Activated CD4-positive, alpha-beta T cell treated with anti-CD3 and anti-CD28 coated beads for 4 hours (primary cell): Measurements from ENCODE around the gene SURF2.

Experiments used
- DNase-seq, 2 donors: peaks; one replicate each; pipeline ENCODE4 v3.0.0-alpha.2; 2020

SURF2 gene

DNA sequence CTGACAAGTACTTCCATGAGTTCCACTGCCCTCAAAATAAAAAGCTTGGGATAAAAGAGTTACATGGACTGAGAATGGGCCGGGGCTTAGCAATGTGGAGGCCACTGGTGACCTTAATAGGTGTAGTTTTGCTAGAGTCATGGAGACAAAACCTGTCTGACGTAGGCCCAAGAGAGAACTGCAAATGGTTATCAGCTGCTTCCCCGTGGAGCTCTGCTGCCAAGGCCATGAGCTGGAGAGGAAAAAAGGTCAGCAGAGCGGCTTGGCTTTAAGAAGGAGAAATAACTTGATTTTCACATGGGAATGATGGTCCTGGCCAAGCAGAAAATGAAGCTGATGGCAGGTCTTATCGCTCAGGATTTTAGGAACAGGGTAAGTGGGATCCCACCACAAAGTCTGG is 16.7 kb upstream of the SURF2 start:
- no peak for DNase-seq

DNA sequence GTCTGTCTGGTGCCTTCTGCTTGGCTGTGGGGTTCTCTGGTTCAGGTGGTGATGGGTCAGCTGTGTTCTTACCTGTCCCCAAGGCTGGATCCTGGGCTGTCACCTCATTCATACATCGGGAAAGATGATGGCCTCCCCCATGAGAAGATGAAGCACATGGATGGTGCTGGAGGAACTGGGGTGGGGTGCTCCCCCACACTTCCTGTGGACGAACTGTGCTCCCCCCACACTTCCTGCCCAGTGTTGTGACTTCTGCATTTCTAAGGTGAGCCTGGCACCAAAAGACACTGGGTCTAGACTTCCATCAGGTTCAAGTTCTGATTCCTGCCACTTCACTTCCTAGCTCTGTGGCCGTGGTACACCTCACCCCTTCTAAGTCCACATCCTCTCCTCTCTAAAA is 16.1 kb upstream of the SURF2 start:
- no peak for DNase-seq

DNA sequence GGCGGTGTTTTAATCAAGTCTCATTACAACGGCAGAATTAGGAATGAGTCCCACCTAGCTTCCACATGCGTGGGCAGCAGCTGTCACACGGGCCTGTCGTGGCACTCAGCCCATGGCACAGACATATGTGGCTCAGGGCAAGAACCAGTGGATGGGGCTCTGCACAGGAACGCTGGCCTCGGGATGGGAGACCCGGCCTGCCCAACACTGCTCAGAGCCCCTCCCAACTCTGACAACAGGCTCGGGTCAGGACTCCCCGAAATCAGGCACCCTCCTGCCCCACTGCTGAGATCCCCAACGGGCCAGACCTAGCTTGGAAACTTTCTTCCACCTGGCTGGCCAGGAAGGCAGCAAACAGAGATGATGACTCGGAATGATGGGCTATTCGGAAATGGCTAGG is 15.4 kb upstream of the SURF2 start:
- DNase-seq, result no peak

DNA sequence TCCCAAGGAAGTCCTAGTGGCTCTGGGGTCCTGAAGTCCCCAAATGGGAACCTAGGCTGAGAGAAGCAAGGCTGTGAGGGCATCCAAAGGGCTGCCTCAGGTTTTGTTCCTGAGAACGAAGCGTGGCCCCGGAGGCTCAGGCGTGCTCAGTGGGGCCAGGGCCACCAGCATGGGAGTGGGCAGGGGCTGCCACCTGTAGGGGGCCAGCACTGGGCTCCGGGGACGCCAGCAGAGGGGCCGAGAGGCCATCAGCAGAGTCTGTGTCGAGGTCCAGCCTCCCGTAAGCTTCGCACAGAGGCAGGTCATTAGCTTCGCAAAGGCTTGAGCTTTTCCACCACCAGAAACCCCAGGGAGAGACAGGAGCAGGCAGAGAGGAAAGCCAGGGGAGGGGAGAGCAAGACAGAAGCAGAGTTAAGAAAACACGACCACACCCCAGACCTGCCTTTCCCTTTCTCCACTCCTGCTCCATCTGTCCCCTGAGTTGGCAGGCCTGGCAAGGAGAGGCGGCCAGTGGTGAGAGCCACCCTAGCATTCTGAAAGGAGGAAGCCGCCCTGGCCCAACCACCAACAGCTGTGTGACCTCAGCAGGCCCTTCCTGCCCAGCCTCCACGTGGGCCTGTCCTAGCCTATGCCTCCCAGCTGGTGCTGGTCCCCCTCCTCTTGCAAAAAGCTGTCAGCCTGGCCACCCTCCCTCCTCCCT is 14.8 kb upstream of the SURF2 start:
- no peak for DNase-seq

DNA sequence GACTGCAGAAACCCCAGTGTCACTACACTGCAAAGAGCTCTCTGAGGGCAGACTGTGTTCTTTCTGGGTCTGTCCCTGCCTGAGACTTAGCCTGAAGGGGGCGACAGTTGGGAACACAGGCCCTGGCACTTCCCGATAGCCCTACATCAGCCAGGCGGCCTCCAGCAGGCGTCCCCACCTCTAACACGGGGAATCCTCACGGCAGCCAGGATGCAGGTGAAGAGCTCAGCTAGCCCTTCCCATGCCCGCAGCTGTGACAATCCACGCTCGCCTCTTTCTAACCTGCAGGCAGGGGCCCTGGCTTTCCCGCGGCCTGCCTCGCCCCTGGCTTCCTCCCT is 14.3 kb upstream of the SURF2 start:
- no peak for DNase-seq

DNA sequence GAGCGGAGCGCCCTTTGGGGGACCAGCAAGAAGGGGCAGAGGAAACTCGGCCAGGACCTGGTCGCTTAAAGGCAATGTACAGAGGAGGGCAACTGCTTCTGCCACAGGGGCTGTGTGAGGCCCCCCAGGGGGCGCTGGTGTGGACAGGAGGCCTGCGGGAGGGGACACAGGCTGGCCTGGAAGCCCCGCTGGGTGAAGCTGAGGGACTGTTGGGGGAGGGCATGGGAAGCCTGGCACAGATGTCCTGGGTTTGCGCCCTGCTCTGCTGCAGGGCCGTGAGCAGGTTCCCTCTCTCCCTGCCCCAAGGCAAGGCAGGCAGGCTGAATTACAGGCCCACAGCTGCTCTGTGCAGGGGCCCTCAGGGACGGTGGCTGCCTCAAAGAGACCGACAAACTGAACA is 13.8 kb upstream of the SURF2 start:
- no peak for DNase-seq

DNA sequence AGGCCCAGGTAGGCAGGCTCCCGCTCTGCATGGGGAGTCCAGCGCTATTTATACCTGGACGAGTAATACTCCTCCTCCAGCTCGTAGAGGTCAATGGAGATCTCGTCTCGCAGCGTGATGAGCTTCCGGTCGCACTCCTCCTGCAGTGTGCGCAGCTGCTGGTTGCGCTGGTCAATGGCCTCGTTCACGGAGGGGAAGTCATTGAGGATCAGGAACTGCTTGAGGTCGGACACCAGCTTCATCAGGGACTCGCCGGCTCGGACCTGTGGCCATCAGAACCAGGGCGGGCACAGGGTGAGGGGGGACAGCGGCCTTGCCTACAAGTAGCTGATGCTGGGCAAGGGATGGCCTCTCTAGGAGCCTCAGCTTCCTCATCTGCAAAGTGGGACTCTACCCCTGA is 12.3 kb upstream of the SURF2 start:
- DNase-seq, result no peak

DNA sequence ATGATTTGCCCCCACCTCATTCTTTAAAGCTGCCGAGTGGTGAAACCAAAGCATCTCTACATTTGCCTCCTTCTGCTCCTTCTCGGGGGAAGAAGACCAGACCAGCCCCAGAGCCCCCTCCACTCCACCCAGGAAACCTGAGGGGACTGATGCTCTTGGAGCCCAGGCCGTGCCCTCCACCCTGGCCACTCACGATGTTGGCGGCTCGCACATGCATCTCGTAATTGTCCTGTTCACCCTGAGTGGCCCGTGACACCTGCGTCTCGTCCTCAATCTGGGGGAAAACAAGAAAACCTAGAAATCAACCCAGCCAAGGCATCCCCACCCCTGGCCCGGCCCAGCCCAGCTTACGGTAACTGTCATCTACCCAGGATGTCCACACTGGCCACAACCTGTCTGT is 11.4 kb upstream of the SURF2 start:
- DNase-seq, result no peak

DNA sequence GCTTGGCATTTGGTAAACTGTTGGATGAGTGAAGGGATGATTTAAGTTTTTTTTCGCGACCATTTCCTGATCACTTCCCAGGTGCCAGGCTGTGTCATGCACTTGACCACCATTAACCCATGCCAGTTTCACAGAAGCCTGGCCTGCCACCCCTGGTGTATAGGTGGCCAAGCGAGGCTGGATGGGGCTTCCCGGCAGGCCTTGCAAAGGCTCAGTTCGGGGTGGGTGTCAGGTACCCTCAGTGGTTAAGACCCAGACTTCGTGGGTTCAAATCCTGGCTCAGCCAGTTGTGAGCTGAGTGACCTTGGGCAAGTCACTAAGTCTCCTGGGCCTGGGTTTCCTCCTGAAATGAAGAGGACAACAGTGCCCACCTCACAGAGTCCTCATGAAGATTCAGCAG is 10.8 kb upstream of the SURF2 start:
- DNase-seq, result no peak

DNA sequence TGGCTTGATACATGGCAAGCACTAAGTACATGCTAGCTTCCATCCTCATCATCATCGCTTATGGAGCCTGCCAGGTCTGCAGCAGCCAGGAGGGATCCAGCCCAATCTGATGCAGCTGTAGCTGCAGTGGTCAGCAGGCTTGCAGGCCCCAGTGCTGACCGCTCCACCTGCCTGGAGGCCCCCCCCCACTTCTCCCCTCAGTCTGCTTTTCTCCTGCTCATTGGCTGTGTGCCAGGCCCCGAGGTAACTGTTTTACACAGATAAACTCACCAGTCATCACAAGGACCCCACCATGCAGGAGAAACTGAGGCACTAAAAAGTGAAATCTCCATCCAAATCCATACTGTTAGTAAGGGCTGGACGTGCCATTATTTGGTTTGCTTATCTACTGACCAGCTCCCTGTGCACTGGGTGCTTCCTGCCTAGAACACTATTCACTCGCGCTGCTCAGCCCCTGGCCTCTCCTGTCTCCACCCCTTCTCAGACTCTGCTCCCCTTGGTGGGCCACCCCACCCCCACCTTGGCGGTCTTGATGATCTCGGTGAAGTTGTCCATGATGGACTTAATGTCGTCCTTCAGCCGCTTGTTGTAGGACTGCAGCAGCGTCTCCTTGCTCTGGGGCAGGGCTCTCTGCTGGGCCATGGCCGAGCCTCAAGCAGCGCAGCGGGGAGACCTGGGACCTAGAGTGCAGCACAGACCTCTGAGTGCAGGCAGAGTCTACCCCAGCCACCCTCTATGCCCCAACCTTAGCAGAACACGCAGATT is 10.1 kb upstream of the SURF2 start:
- no peak for DNase-seq

DNA sequence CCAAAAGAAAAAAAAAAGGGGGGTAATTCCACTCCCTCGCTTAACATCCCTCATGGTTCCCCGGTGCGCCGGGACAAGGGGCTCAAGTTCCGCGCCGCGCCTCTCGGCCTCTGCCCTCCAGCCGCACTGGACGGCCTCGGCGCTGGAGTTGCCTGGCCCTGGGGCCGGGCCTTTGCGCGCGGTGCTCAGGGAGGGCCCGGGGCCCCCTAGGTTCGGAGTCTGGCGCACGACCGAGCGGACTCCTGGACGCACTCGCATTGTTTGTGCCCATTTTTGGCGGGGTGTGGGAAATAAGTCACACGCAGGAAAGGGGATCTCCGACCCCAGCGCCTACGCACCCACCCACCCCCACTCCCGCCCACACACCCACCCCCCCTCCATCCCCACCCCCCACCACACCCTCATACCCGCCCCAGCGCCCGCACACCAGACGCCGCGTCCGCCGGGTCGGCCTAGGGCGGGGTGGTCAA is 8.8 kb upstream of the SURF2 start:
- DNase-seq, result peak in 1 of 2 donors; percentile 55

DNA sequence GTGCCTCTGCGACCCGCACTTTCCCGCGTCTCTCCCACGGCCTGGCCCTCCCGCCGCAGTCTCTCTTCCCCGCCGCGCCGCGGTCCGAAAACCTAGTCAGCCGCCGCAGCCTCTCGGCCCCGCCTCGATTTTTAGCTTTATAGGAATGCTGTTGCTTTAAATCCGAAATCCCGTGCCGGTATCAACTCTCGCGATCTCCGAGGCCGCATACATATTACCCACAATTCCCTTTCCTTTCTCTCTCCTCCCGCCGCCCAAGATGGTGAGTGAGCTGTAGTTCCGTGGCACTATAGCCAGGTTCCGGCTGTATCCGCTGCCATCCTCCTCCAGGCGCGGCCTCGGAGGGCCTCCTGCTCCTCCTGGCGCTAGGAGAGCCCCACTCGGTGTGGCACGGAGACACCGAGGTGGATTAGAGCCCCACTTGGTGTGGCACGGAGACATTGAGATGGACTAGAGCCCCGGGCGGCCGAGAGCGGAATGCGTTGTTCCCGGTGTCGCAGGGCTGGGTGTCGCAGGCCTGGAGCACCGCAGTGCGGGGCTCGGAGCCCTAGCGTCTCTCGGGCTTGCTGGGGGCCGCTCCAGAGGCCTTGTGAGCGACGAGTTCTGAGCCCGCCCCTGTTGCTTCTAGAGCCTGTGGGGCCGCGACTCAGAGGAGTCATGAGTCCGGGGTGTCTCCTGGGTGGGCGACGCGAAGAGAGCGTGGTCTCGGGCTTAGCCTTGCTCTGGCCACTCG is 8.2 kb upstream of the SURF2 start, which contains the start of the genes MED22 and RPL7A:
Gene MED22 (minus strand): TSS at position 147 of the 733 bp plus-strand sequence. CDS start 1,469 bp downstream, outside the sequence.
Gene RPL7A (plus strand): TSS at position 234 of the 733 bp plus-strand sequence. CDS start 26 bp downstream, at position 260.
- DNase-seq, result peak; percentile 91 to 93

DNA sequence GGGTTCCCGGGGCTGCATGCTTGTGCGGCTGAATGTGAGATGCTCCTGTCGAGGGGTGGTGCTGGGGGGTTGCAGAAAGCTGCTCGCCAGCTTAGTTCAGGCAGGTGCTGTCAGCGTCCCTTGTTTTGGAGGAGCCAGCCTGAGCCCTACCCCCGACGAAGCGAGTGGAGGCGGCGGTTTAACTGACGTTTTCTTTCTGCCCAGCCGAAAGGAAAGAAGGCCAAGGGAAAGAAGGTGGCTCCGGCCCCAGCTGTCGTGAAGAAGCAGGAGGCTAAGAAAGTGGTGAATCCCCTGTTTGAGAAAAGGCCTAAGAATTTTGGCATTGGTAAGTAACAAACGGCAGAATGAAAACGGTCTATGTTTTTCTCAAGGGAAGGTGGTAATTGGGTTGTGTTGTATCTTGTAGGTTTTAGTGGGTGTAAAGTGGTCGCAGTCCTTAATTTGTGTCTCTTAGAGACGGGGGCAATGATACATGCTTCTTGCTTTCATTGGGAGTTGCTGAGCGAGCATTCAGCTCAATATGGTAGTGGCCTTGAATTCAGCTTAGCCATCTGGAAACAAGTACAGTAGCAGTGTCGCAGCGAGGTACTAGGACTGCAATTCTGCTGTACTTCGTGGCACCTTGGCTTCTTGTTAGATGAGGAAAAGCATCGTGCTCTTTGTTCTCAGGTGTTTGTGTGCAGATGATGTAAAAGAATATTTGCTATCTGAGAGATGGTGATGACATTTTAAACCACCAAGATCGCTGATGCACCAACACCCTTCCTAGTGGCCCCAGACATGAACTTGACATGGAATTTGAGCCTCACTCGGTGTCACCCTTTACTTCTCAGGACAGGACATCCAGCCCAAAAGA is 7.4 kb upstream of the SURF2 start:
- no peak for DNase-seq

DNA sequence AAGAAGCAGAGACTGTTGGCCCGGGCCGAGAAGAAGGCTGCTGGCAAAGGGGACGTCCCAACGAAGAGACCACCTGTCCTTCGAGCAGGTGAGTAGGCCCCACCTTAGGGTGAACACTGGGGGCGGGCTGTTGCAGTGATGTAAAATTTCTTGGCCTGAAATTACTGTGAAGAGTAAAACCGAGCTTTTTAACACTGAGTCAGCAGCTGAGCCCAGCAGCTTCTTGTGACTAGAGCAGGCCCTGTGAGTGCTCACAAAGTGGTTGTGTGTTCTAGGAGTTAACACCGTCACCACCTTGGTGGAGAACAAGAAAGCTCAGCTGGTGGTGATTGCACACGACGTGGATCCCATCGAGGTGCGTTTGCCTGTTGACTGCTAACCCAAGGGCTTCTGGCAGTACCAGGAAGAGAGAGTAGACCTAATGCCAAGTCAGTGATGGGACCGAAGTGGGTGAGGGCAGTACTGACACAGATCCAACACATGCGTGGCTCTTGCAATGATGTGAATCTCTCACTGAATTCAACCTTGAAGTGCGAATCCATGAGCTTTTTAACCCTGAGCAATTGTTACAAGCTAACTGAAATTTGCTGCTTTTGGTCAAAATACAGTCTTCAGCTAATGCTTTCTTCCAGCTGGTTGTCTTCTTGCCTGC is 6.3 kb upstream of the SURF2 start:
- DNase-seq, result no peak

DNA sequence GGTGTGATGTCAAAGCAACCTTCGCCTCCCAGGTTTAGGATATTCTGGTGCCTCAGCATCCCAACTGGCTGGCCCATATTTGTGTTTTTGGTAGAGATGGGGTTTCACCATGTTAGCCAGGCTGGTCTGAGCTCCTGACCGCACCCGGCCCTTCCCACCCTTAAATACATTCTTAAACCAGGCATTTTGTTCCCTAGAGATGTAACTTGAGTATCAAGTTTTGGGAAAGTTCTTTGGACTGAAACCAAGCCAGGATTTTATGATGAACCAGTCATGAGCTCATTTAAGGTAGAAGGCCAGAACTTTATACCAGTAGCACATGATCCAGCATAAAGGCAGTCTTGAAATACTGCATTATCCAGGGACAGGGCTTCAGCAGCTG is 4.8 kb upstream of the SURF2 start:
- no peak for DNase-seq

DNA sequence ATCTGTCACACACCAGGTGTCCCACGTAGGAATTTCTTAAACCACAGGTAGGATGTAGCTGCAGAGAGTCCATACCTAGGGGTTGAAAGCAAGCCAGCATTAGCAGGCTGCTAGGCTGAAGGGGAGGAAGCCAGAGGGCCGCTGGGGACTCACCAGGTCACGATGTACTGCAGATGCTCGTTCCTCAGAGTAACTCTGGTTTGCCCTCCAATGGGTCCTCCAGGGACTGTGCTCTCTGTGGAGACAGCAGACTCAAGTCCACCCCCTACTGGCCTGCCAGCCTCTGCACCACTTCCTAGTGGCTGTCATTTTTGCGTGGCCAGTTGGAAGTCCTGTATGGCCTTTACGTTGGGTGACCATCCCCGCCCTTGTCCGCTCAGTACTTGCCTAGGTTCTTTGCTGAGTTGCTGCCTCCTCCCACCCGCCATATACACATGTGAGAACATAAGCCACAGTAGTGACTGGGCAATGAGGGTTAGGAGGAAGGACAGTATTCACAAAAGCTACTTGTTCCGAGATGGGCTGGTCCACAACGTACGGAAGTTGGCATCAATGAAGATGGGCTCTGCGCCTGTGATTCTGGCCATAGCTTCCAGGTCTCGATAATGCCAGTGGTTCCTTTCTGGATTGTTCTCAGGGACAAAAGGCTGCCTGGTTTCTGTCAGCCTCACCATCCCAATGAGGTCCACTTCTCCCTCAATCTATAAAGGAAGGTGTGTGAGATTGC is 4.3 kb upstream of the SURF2 start:
- peak in 1 of 2 donors; percentile 31 for DNase-seq

DNA sequence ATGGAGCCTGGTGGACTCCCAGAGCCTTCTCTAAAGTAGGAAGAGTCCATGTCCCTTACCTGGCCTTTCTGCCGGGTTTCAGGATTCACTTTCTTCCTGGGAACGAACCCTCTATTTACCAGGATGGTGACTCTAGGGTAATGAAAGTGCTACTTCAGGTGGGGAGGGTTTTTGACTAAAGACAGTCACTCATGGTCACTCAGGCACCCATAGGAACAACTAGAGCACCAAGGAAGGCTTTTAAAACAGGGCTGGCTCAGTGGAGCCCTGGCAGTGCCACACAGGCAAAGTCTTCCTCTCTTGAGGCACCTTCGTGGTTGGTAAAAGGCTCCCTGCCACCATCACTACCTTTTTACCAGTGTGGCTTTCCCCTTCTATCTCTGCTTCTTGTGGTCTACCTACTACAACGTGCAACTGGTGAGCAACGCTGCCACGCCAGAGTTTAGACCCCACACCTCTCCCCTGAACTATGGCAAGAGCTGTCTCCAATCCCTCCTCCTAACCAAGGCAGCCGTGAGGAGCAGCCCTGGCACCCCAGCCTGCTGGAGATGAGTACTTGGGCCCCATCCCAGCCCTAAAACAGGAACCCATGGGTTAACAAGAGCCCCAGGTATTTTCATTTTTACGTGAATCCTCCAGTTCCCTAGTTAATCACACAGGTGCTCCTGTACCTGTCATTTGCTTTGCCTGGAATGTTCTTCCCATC is 3.6 kb upstream of the SURF2 start:
- no peak for DNase-seq

DNA sequence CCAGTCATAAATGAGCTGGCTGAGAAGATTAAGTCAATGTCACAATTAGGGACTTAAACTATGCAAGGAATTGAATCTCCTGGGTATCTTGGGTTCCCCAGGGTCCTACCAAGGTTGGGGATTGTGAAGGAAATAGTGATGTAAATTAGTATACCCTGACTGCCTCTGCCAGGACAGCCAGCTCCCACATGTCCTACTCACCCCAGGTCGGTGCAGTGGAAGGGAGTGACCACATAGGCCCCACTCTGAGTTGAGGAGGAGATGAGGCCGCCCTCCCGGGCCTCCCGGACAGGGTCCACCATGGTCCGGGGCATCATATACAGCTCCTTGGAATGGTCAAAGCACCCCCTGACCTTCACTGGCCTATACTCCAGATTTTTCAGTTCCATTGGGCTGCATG is 2.8 kb upstream of the SURF2 start:
- DNase-seq, result no peak

DNA sequence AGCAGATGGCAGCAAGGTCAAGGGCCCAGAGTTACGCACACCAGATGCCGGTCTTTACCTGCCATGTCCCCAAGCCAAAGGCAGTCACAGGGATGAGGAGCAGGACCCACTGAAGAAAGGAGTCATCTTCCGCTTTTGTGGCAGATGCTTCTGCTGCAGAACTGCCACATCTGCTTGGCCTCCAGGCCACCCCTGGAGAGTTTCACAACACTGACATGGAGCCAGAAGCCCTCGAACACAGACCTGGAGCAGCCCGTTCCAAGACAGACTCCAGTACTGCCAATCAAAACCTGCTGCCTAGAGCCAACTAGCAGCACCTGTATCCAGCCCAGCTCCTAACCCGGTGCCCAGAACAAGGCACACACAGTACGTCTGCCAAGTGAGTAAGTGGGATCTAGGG is 1.6 kb upstream of the SURF2 start:
- no peak for DNase-seq

DNA sequence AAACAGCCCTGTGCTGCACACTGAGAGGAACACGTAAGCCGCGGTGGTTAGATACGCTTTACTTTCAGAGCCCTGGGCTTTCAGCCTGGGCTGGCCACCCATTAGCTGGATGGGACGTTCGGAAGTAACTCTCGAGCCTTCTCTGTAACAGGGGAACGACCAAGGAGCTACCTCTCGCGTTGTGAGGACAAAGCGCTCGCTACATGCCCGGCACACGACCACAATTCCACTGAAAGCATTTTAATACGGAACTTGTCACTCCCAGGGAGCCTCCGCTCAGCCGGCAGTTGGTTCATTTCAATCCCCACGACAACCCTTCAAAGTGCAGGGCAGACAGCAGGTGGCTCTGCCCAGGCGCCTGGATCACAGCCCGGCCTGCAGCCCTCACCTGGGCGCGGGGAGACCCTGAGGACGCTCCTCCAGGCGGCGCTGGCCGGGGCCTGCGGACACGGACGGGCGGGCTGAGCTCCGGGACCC is 431 bp upstream of the SURF2 start:
- no peak for DNase-seq

DNA sequence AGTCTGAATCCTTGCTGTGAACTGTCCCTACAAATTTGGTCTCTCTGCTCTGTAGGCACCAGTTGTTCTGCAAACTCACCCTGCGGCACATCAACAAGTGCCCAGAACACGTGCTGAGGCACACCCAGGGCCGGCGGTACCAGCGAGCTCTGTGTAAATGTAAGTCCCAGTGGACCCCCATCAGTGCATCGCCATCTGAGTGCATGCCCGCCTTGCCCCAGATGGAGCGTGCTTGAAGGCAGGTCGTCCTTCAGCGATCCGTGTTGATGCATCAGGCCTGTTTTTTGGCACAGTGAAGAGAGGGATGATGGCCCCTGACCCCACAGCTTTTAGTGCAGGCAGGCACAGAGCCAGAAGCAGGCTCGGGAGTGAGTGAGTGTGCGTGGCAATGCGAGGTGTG is 1.3 kb downstream of the SURF2 start:
- no peak for DNase-seq
